Right ventricle myocardium inferior (tissue), 1 donor: Measurements from ENCODE around the gene SRPRB. TPM values are rescaled to one million over a fixed set of nuclear protein-coding genes. Genes with fewer than 3 reads are reported as not detected.

Experiments
- ATAC-seq: fragments of 200-7000 bp; cut with Tn5 transposase; one replicate; pipeline ENCODE4 v1.9.1; 2020; ENCODE audit warnings: mild to moderate bottlenecking, moderate library complexity
- DNase-seq: peaks from one replicate; pipeline ENCODE4 v3.0.0; 2021; ENCODE audit errors: missing footprints
- intact Hi-C: fragments of 100-400 bp; cut with DNase I; formaldehyde crosslinking; loops from one replicate; pipeline ENCODE4 v1.11.0; 2022
- total RNA-seq: library from RNA; stranded (reverse); fragmentation: NEBNext Ultra II Directional; extraction: Animal tissue kit (Norgen Biotek cat#: 25700); gene quantifications from one replicate; pipeline ENCODE4 v1.2.1, GENCODE V29; 2021
- donor health status: DM: no; HTN: yes; CAD: no; lungs with severe emphysema.

The SRPRB gene
- total RNA-seq, 1 donor from 2014 or later, result 27.2 TPM

- intact Hi-C loops, result no loop called here
These were observed 49.4 kb downstream of the SRPRB start for GRCh38 chr3:133855002-133855370.

GRCh38 chr3:133855772-133856171 lies 50.2 kb downstream of the SRPRB start:
- intact Hi-C loops, result no loop called here
- ATAC-seq (no peak), DNase-seq (no peak)

More at GRCh38 chr3:133855002-133855370, 49.4 kb downstream of the SRPRB start:
- no peak for DNase-seq
- no peak for ATAC-seq

GRCh38 chr3:133856316-133856715 lies 50.7 kb downstream of the SRPRB start:
- ATAC-seq (no peak), DNase-seq (no peak)
- intact Hi-C loops, result no loop called here

GRCh38 chr3:133857767-133858166 lies 52.2 kb downstream of the SRPRB start:
- DNase-seq, result no peak
- intact Hi-C loops, result no loop called here
- ATAC-seq, result no peak

GRCh38 chr3:133859381-133860234 lies 54.0 kb downstream of the SRPRB start:
- intact Hi-C loops, result no loop called here
- no peak for ATAC-seq

GRCh38 chr3:133860519-133860918 lies 54.9 kb downstream of the SRPRB start:
- no peak for DNase-seq
- no peak for ATAC-seq
- intact Hi-C loops, result no loop called here

More at GRCh38 chr3:133859381-133860234, 54.0 kb downstream of the SRPRB start:
- no peak for DNase-seq

GRCh38 chr3:133862161-133862560 lies 56.5 kb downstream of the SRPRB start:
- DNase-seq (no peak), ATAC-seq (no peak)
- intact Hi-C loops, result no loop called here

- intact Hi-C loops, result no loop called here
- DNase-seq (no peak), ATAC-seq (no peak)
These were observed 58.3 kb downstream of the SRPRB start for GRCh38 chr3:133863911-133864310.

- intact Hi-C loops, result no loop called here
- DNase-seq, result no peak
- ATAC-seq, result no peak
These were observed 59.0 kb downstream of the SRPRB start for GRCh38 chr3:133864616-133865015.

GRCh38 chr3:133865136-133865855 lies 59.7 kb downstream of the SRPRB start:
- no peak for DNase-seq
- no peak for ATAC-seq
- intact Hi-C loops, result no loop called here

GRCh38 chr3:133866141-133866540 lies 60.5 kb downstream of the SRPRB start:
- no peak for DNase-seq

GRCh38 chr3:133868186-133868585 lies 62.6 kb downstream of the SRPRB start:
- intact Hi-C loops, result no loop called here
- no peak for DNase-seq
- peak; percentile 35 for ATAC-seq

More at GRCh38 chr3:133866141-133866540, 60.5 kb downstream of the SRPRB start:
- intact Hi-C loops, result no loop called here
- no peak for ATAC-seq

GRCh38 chr3:133868758-133869475 lies 63.3 kb downstream of the SRPRB start:
- intact Hi-C loops, result no loop called here
- ATAC-seq, result no peak
- DNase-seq, result no peak

- ATAC-seq, result no peak
- no peak for DNase-seq
- intact Hi-C loops, result no loop called here
These were observed 64.0 kb downstream of the SRPRB start for GRCh38 chr3:133869586-133869985.

GRCh38 chr3:133870822-133871221 lies 65.2 kb downstream of the SRPRB start:
- intact Hi-C loops, result no loop called here

More at GRCh38 chr3:133870822-133871221, 65.2 kb downstream of the SRPRB start:
- DNase-seq (no peak), ATAC-seq (no peak)

Other genes with a start within 250 kb of the SRPRB start
- 146 TPM for gene CDV3, start 232.1 kb upstream of the SRPRB start, total RNA-seq
- 10.5 TPM for gene TOPBP1, start 143.9 kb upstream of the SRPRB start, total RNA-seq
- gene TF, start 59.4 kb upstream of the SRPRB start, total RNA-seq, result 15.7 TPM
- 58.8 TPM for gene RAB6B, start 90.1 kb downstream of the SRPRB start, total RNA-seq
- 7.8 TPM for gene SLCO2A1, start 224.1 kb downstream of the SRPRB start, total RNA-seq